Endometrium (tissue), 2 donors: Measurements from ENCODE around the gene ACAD11.
"Not testable (repeated sequence)": the region's sequence is repeated elsewhere in the genome, so short reads cannot be mapped to it uniquely, and the experiment has no call there.

Experiments used
- FAIRE-seq: peaks from 2 replicates; lab custom pipeline; 2012; peaks lifted over from hg19 to GRCh38; lab: Jason Lieb, UNC
- donor health status: control.
- donor health status: control.

ACAD11 gene

DNA sequence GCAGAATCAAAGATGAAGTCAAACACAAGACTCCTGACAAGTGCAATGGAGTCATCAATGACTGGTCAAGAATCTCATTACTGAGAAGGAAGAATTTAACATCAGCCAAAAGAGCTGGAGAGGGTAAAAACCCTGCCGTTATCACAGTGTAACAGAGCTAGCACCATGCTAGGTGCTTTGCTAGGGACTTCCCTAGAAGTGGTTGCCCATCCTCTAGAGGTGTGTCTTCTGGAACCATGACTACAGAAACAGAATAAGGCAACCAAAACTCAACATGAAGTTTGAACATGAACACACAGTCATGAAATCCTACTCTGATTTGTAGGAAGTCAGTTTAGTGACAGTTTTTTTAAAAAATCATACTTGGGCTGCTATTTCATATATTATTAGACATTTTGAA is 9.5 kb downstream of the ACAD11 start:
- FAIRE-seq, result no peak

DNA sequence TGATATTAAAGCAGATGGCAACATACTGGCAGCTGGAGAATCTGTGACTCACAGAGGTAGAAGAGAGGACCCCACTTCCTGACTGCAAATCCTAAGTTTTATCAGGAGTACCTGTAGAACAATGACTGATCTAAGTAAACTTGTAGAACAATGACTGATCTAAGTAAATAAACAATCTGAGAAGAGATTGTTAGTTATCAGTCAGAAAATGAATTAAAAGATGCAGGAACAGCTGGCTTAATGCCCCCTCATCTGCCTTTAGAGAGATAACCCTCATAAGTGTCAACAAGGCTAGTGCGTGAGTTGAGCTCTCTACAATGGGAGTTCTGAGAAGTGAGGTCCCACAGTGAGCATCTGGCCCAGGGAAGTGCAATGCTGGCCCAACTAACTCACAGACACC is 14.6 kb downstream of the ACAD11 start:
- FAIRE-seq, result no peak

DNA sequence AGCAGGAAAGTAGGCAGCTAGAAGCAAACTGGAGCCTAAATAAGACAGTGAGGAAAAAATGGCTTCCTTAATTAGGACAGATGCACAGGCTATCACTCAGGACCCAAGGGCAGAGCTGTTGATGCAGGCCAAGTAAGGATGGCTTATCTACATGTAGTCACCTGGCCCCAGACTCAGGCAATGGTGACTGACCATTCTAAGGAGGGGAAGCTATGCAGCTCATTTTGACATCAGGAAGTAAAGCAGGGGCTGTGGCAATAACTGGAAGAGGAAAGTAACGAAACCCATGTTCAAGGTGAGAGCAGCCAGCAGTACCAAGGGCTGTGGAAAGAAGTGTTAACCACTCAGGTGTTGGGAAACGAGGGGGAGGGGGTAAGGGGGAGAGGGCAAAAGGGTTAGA is 16.2 kb downstream of the ACAD11 start:
- no peak for FAIRE-seq

DNA sequence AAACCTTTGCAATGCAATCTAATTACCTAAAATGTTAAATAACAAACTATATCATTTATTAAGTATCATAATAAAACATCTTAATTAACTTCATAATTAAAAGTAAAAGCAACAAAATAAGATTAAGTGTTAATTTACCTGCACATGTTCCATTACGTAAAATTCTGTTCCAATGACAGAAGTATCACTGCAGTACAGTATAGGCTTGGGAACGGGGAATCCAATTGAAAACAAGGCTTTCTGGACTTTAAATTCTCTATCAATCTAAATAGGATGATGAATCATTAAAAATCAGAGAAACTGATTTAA is 17.1 kb downstream of the ACAD11 start:
- no peak for FAIRE-seq

DNA sequence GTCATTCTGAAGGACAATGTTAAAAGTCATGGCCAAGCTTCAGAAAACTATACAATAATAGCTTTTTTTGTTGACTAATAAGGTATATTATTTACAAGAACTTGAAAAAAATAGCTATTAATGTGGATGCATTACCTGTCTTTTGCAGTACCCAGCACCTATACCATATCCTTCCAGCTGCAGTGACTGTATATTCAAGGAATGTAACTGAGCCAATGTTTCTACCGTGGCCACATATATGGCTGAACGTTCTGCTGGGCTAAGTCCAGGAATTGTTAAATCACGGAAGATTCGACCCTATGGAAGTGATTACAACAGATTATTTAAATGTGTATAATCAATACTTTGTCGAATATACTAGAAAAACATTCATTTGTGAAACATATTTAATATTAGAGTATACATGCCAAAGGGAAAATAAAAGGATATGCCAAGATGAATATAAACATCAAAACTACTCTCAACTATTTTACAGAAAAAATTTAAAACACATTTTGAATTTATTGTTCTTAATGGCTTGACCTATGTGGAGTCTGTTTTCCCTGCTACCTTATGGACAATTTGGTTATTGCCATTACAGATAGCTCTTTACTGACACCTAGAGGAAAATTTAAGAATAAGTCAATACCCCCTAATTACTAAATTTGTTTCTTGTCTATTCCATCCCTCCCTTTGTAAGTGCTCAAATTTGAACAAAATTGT is 17.6 kb downstream of the ACAD11 start:
- peak; percentile 95 for FAIRE-seq

DNA sequence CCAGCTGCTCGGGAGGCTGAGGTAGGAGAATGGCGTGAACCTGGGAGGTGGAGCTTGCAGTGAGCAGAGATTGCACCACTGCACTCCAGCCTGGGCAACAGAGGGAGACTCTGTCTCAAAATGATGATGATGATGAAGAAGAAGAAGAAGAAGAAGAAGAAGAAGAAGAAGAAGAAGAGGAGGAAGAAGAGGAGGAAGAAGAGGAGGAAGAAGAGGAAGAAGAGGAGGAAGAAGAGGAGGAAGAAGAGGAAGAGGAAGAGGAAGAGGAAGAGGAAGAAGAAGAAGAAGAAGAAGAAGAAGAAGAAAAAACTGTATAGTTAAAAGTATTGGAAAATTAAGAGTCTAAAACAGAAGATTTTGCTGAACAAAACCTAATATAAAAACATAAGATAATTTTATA is 18.2 kb downstream of the ACAD11 start:
- not testable (repeated sequence) for FAIRE-seq

DNA sequence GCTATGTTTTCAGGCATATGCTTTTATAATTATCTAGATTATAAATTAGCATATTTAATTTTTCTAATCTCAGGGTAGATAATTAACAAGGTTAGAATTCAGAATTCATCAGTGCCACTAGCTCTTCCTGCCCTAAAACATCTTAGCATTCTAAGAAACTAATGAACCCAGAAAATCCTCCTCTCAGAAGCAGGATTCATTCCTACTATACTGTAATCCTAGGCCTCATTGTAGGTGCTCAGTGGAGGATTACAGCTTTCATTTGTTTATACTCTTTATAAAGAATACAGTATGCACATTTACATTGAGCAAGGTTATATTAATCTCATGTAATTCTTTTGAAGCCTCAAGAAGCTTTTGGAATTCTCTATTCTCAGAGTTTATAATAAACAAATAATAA is 20.9 kb downstream of the ACAD11 start:
- FAIRE-seq, result no peak

DNA sequence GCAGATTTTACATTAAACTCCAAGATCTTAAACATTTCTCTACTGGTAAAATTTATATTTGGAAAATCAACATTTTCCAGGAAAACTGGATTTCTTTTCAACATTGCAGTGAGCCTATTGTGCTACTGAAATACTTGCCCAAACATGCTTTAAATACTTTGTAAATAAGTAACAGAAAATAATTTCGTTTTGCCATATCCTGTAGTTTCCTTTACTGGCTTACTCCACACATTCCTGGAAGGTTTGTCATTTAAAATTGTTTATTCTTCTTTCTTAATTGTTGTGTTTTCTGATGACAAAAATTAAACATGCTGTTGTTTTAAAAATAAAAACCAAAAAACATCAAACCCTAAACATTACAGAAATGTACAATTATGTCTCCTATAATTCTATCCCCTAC is 22.0 kb downstream of the ACAD11 start:
- FAIRE-seq, result peak; percentile 96

DNA sequence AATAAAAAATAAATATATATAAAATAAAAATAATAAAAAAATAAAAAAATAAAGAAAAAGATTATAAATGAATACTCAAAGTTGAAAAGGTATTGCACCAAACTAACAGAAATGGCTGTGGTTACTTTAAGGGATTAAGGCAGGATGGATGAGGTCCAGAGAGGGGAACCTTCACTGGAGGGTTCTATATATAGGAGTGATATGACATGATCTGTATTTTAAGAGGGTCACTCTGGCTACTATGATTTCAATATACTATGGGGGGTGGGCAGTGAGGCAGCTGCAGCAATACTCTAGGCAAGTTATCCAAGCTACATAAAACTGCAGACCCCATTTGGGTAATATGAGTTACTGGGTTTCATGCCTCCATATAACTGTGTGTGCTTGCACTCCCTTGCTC is 24.6 kb downstream of the ACAD11 start:
- FAIRE-seq, result no peak

DNA sequence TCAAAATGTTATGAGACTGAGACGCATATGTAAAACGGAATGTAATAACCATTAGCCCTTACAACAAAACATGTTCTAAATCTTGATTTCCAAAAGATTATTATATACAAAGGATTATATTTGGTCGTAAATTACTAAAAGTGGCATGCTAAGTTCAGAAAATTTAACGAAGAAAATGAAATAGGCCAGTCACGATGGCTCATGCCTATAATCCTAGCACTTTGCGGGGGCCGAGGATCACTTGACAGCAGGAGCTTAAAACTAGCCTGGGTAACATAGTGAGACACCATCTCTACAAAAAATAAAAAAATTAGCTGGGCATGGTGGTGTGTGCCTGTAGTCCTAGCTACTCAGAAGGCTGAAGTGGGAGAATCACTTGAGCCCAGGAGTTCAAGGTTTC is 29.0 kb downstream of the ACAD11 start:
- no peak for FAIRE-seq

DNA sequence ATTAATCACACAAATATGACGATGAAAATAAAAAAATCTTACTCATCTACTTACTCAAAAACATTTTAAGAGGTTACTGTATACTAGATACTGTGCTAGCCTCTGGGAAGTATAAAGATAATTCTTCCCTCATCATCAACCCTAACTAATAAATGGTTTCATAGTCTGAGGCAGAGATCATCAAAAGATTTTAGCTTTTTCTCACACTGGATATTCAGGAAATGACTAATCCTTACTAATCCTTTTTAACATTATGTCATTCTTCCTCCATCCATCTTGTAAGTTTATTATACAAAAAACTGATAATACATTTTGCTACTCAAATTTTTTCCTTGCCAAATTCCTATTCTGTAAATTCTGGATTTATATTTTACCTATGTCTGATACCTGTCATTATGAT is 29.7 kb downstream of the ACAD11 start:
- no peak for FAIRE-seq

DNA sequence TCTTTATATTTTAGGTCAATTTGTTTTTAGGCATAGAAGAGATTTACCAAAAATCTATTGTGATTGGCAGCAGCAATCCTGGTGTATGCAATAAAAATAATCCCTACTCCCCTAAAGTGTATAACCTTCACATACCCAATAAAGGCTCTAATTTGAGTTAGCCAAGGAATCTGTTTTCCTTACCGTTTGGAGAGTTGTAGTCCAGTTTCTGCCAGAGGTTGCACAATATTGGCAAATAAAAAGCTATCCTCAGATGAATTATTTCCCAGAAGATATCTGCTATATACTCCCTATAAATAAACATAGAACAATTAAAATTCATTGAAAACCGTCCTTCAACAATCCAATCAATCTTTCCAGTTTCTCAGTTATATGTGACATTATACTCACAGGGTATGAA is 31.5 kb downstream of the ACAD11 start:
- no peak for FAIRE-seq

DNA sequence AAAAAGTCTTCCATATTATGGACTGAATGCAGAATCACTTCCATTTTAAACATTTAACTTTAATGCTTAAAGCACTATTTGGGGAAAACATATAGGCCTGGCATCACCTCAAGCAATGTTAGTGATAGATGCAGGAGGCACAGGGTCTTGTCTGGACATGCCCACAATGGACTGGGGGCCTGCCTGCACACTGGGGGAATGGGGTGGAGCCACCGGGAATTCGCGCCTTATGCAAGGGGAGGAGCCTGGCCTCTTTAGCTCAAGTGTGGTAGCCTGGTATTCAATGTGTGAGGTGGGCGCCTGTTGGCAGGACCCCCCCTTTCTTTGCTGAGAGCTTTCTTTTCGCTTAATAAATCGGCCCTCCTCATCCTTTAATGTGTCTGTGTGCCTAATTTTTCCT is 32.7 kb downstream of the ACAD11 start:
- FAIRE-seq, result no peak

DNA sequence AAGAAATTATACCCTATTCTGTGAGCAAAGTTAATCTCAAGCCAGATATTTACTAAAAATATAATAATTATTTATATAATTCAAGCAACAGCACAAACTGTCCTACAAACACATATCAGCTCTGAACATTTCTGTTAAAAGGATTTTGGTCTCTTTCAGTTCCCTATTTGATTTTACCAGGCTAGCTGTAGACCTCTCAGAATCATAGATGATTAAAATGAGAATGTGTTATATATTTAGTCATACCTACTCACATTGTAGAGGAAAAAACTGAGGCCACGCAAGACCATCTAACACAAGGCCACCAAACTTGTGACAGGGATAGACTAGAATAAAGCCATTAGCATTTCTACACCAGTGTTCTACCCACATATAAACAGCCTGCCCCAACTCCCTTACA is 34.0 kb downstream of the ACAD11 start:
- FAIRE-seq, result no peak

DNA sequence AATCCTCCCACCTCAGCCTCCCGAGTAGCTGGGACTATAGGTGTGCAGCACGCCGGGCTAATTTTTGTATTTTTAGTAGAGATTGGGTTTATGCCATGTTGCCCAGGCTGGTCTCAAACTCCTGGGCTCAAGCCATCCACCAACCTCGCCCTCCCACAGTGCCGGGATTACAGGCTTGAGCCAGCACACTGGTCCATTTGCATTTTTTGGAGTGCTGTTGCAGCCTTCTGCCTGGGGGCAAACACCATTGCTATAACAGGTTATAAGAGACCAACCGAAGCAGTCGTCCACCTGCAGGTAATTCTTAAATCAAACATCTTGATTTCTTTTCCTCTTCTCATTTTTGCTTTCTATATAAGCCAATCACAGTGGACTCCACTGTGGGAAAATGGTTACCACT is 34.8 kb downstream of the ACAD11 start:
- no peak for FAIRE-seq

DNA sequence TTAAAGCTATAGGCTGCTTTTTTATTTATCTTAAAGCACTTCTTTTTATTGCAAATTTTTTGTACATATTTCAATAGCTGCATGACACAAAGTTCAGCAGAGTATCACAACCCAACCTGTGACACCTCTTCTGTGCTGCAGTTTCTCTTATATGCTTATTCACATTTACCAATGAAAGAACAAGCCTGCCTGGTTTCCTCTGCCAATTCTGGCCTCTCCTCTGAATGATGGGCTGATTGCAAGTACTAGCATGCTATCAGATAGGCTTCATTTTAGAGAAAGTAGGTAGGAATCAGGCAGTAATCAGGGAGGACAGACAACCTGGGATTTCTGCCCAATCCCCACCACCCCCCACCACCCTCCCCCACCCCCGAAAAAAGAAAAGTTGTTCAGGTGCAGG is 36.0 kb downstream of the ACAD11 start:
- no peak for FAIRE-seq

DNA sequence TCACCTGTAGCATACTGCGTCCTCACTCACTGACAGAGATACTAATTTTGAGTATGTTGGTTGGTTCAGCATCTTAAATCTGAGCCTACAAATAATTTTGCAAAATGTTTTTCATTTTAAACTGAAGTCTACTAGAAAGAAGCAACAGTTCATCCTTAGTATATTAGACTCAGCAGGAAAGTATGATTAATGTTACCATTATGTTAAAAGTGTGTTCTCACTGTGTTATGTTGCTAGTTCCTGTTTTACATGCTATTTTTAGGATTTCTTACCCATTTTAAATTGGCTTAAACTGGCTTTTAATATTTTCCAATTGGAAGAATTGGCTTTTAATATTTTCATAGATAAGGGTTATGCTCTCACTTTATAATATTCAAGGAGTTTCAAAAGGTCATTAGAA is 36.8 kb downstream of the ACAD11 start:
- FAIRE-seq, result no peak

DNA sequence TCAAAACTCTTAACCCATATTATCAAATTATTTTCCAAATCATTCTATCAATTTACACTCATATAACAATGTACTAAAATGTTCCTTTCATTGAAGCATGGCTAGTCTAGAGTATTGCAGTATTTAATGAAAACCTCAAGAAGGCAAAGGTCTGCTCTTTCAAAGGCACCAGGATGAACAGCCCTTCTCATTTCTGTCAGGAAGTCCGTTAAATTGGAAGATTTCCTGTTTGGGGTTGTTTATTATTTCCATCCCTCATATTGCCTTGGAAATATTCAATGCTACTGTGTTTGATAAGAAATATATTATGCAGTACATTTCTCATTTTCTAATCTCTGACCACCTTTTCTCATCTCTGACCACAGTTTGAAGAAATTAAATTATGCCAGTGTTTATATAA is 37.5 kb downstream of the ACAD11 start:
- no peak for FAIRE-seq

DNA sequence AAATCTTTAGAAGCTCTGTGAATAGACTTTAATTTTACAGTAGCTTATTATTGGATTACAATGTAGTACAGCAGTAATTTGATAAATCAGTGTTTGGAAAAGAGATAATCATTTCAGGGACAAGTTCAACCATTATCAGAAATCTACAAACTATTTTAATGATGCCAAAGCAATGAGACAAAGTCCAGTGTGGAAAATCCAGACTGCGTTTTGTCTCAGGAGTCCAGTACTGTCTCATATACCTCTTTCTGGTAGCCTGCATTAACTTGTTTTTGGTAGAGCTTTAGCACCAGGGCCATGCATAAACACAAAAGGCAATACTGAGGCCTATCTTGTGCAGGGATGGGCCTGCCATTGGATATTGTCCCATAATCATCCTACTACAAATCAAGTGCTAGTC is 42.8 kb downstream of the ACAD11 start:
- no peak for FAIRE-seq

DNA sequence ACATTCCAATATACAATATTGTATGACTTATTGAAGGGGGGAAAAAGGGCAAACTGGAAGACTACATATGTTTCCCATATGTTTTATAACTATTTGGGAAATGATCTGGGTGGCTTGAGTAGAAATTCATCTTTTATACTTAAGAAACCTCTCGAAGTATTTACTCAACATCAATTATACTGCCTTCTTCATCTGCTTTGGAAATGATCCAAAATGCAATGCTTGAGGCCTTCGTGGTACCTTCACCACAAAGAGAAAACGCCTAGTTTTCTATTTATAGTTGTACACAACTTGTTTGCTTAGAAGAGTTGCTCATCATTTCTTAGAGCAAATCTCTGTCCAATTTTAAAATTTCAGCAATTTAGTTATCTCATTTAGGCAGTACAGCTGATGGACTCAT is 43.7 kb downstream of the ACAD11 start:
- FAIRE-seq, result no peak

DNA sequence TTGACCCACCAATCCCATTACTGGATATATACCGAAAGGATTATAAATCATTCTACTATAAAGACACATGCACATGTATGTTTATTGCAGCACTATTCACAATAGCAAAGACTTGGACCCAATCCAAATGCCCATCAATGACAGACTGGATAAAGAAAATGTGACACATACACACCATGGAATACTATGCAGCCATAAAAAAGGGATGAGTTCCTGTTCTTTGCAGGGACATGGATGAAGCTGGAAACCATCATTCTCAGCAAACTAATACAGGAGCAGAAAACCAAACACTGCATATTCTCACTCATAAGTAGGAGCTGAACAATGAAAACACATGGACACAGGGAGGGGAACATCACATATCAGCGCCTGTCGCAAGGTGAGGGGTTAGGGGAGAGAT is 44.3 kb downstream of the ACAD11 start:
- FAIRE-seq, result not testable (repeated sequence)

DNA sequence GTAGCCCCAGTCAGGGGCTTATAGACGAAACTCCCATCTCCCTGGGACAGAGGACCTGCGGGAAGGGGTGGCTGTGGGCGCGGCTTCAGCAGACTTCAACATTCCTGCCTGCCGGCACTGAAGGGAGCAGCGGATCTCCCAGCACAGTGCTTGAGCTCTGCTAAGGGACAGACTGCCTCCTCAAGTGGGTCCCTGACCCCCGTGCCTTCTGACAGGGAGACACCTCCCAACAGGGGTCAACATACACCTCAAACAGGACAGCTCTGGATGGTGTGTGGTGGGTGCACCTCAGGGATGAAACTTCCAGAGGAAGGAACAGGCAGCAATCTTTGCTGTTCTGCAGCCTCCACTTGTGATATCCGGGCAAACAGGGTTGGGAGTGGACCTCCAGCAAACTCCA is 53.0 kb downstream of the ACAD11 start:
- not testable (repeated sequence) for FAIRE-seq

DNA sequence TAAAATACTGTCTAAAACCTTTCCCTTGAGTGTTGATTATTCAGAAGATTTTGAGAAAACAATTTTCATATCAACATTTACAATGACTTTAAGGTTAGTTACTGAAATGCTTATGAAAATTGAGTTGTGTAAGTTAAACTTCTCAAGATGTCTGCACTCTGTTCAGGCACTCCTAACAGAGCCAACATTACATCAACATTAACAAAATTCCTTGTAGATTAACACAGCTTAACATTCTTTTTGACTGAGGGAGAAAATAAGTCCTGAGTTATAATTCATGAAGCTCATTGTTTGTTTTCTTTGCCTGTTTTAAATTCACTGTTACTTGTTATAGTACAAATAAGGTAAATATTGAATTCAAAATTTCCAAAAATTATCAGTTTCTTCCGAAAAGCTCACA is 53.5 kb downstream of the ACAD11 start:
- no peak for FAIRE-seq

DNA sequence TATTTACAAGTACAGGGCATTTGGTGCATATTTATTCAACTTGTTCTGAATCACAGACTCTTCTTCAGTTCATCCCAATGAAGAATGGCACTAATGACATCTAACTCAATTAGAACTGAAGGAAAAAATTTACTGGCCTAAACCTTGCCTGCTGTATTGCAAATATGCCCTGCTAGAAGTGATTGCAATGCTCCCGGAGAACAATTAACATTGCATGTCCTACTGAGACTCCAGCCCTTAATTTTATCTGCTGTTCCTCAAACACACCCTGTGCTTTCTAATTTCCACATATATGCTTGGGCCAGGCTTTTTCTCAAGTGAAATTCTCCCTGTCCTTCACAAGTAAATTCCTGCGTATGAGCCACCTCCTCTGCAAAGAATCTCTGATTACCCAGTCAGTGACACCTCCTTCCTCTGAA is 54.2 kb downstream of the ACAD11 start:
- no peak for FAIRE-seq

DNA sequence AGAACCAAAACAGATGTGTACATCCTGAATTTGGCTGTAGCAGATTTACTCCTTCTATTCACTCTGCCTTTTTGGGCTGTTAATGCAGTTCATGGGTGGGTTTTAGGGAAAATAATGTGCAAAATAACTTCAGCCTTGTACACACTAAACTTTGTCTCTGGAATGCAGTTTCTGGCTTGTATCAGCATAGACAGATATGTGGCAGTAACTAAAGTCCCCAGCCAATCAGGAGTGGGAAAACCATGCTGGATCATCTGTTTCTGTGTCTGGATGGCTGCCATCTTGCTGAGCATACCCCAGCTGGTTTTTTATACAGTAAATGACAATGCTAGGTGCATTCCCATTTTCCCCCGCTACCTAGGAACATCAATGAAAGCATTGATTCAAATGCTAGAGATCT is 59.0 kb downstream of the ACAD11 start:
- not testable (repeated sequence) for FAIRE-seq
